ENCODE measurements around the gene HSD17B13. TPM values are rescaled to one million over a fixed set of nuclear protein-coding genes. Genes with fewer than 3 reads are reported as not detected.

HSD17B13 gene
- total RNA-seq, 4 donors from 2014 or later: 0.70 to 4.0 (median 1.6) TPM; not detected in 1

DNA sequence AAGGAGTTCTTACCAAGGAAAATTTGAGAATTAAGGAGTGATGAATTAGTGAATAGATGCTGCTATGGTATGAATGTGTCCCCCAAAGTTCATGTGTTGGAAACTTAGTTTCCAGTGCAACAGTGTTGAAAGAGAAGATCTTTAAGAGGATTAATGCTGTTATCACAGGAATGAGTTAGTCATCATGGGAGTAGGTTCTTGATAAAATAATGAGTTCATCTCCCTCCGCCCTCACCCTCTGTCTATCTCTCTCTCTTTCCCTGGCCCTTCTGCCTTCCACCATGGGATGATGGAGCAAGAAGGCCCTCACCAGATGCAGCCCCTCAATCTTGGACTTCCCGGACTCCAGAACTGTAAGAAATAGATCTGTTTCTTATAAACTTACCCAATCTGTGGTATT is 64.0 kb downstream of the HSD17B13 start:
- Histone ChIP-seq H3K4me3 (no peak overlapping the region), H3K27me3 (no peaks in the 10 kb centered on the region), H3K4me1 (no peaks in the 10 kb centered on the region), H3K9me3 (no peaks in the 10 kb centered on the region), H3K36me3 (no peaks in the 10 kb centered on the region), H3K27ac (no peak overlapping the region)
- no peak for DNase-seq
- TF ChIP-seq POLR2A (IDR thresholded peaks at IDR 0.05): no peak
- TF ChIP-seq, protein P1, sequence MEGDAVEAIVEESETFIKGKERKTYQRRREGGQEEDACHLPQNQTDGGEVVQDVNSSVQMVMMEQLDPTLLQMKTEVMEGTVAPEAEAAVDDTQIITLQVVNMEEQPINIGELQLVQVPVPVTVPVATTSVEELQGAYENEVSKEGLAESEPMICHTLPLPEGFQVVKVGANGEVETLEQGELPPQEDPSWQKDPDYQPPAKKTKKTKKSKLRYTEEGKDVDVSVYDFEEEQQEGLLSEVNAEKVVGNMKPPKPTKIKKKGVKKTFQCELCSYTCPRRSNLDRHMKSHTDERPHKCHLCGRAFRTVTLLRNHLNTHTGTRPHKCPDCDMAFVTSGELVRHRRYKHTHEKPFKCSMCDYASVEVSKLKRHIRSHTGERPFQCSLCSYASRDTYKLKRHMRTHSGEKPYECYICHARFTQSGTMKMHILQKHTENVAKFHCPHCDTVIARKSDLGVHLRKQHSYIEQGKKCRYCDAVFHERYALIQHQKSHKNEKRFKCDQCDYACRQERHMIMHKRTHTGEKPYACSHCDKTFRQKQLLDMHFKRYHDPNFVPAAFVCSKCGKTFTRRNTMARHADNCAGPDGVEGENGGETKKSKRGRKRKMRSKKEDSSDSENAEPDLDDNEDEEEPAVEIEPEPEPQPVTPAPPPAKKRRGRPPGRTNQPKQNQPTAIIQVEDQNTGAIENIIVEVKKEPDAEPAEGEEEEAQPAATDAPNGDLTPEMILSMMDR (IDR thresholded peaks at IDR 0.05): no peak

DNA sequence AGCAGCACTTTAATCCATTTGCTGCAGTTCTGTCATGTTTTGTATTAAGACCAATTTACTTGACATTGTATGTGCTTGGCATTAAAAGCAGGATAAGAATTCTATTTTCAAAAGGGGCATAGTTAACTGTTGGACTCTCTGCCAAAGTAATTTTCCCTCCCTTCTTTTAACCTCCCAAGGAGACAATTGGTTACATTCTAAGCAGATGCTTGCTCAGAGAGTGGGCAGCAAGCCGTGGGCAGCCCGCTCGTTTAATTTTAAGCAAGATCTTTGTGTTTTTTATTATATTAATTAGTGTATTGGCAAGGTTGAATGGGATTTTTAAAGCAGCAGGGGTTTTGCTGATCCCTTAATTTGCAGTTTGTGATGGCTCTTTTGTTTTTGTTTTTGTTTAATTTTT is 65.2 kb downstream of the HSD17B13 start:
- H3K36me3 ChIP-seq: no peaks in the 10 kb centered on the region
- no peak overlapping the region for H3K27ac ChIP-seq
- no peak for TF ChIP-seq POLR2A (IDR thresholded peaks at IDR 0.05)
- TF ChIP-seq, protein P1 (IDR thresholded peaks at IDR 0.05): no peak
- H3K4me3 ChIP-seq: no peak overlapping the region
- H3K9me3 ChIP-seq: no peaks in the 10 kb centered on the region
- no peaks in the 10 kb centered on the region for H3K4me1 ChIP-seq
- DNase-seq: no peak
- no peaks in the 10 kb centered on the region for H3K27me3 ChIP-seq

DNA sequence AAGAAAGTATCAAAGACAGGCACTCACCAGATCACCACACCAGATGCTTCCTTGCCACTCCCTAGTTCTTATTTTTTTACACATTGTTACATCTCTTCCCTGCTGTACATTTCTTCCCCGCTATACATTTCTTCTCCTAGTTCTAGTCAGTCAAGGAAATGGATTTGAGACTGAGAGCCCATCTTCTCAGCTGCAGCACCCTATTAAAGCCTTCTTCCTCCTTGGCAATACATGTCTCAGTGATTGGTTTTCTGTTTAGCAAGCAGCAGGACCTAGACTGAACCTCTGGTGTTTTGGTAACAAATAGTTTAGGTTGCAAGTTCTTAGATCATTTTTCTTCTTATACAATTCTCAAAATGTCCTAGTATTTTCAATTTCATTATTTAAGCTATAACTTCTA is 66.9 kb downstream of the HSD17B13 start:
- H3K27ac ChIP-seq: no peak overlapping the region
- H3K4me3 ChIP-seq: no peak overlapping the region
- no peaks in the 10 kb centered on the region for H3K9me3 ChIP-seq
- no peaks in the 10 kb centered on the region for H3K36me3 ChIP-seq
- DNase-seq: no peak
- H3K27me3 ChIP-seq: no peaks in the 10 kb centered on the region
- TF ChIP-seq, protein P1 (IDR thresholded peaks at IDR 0.05): no peak
- no peak for TF ChIP-seq POLR2A (IDR thresholded peaks at IDR 0.05)
- no peaks in the 10 kb centered on the region for H3K4me1 ChIP-seq

Small RNA genes within 50 kb of the gene (small RNA-seq; reads per million reads assigned to genes)
- 0 reads per million in 2 donors for gene MIR5705

Other genes starting within 250 kb of the HSD17B13 start
- 10 to 100 TPM in 3 of 4 donors, 1 to 10 TPM in 1; 6.9 to 12.4 (median 11.3) TPM for gene KLHL8, start 102.3 kb downstream of the HSD17B13 start, total RNA-seq
- 100 to 1,000 TPM in 3 of 4 donors, 10 to 100 TPM in 1; 81.7 to 873 (median 330) TPM for gene HSD17B11, start 68.3 kb upstream of the HSD17B13 start, total RNA-seq
- gene NUDT9, start 99.7 kb upstream of the HSD17B13 start, total RNA-seq: 10 to 100 TPM; 11.6 to 47.1 (median 37.8) TPM
- gene SPARCL1, start 206.5 kb upstream of the HSD17B13 start, total RNA-seq: 100 to 1,000 TPM in 3 of 4 donors, 10 to 100 TPM in 1; 37.1 to 120 (median 117) TPM